Hematopoietic multipotent progenitor cell treated with erythropoietin and hydrocortisone succinate and interleukin-3 and kit ligand, for 8 days (in vitro differentiated cells): ENCODE measurements around the gene ORC5.
"Not testable (repeated sequence)": the region's sequence is repeated elsewhere in the genome, so short reads cannot be mapped to it uniquely, and the experiment has no call there.

Experiments
- DNase-seq: peaks from one replicate; pipeline ENCODE4 v3.0.0-alpha.2; 2015

ORC5 gene

GRCh38 chr7:104207731-104208420, at the start of gene ORC5:
ORC5 (minus strand) TSS chr7:104208013; CDS start chr7:104207904, 109 bp downstream.
- DNase-seq: peak; percentile 83

- no peak for DNase-seq
Measured at GRCh38 chr7:104255616-104256015, 47.8 kb upstream of the ORC5 start.

- no peak for DNase-seq
Measured at GRCh38 chr7:104255194-104255593, 47.4 kb upstream of the ORC5 start.

GRCh38 chr7:104254696-104255095, 46.9 kb upstream of the ORC5 start:
- no peak for DNase-seq

- peak; percentile 4 for DNase-seq
Measured at GRCh38 chr7:104252409-104253134, 44.8 kb upstream of the ORC5 start.

- DNase-seq: no peak
Measured at GRCh38 chr7:104242638-104243037, 34.8 kb upstream of the ORC5 start.

- DNase-seq: no peak
Measured at GRCh38 chr7:104241538-104242209, 33.9 kb upstream of the ORC5 start.

- no peak for DNase-seq
Measured at GRCh38 chr7:104241135-104241534, 33.3 kb upstream of the ORC5 start.

- no peak for DNase-seq
Measured at GRCh38 chr7:104240401-104240800, 32.6 kb upstream of the ORC5 start.

GRCh38 chr7:104234990-104235389, 27.2 kb upstream of the ORC5 start:
- not testable (repeated sequence) for DNase-seq

GRCh38 chr7:104231054-104232046, 23.5 kb upstream of the ORC5 start:
- DNase-seq: peak; percentile 47

- no peak for DNase-seq
Measured at GRCh38 chr7:104230606-104231005, 22.8 kb upstream of the ORC5 start.

- DNase-seq: no peak
Measured at GRCh38 chr7:104228442-104228841, 20.6 kb upstream of the ORC5 start.

GRCh38 chr7:104225451-104225850, 17.6 kb upstream of the ORC5 start:
- DNase-seq: no peak

GRCh38 chr7:104217620-104218019, 9.8 kb upstream of the ORC5 start:
- no peak for DNase-seq

- no peak for DNase-seq
Measured at GRCh38 chr7:104209063-104209462, 1.2 kb upstream of the ORC5 start.

GRCh38 chr7:104208421-104208780, 588 bp upstream of the ORC5 start:
- DNase-seq: no peak

- peak; percentile 43 for DNase-seq
Measured at GRCh38 chr7:104207348-104207730, 474 bp downstream of the ORC5 start.

- no peak for DNase-seq
Measured at GRCh38 chr7:104206841-104207240, 972 bp downstream of the ORC5 start.

GRCh38 chr7:104198673-104199278, 9.0 kb downstream of the ORC5 start:
- no peak for DNase-seq

- no peak for DNase-seq
Measured at GRCh38 chr7:104196161-104196560, 11.7 kb downstream of the ORC5 start.

- no peak for DNase-seq
Measured at GRCh38 chr7:104192434-104192833, 15.4 kb downstream of the ORC5 start.
